Caco-2 (cell line): ENCODE results near the gene GK2. TPM values are rescaled to one million over a fixed set of nuclear protein-coding genes. Genes with fewer than 3 reads are reported as not detected.

Experiments
- BruUV-seq: library from RNA; stranded (reverse); fragments of 400-500 nt; replicated peaks from 2 replicates; lab custom pipeline; 2021; lab: Mats Ljungman, UMichigan
- CTCF ChIA-PET: fragments of 300-600 bp; sonication (Branson Sonifier 250); formaldehyde crosslinking; loops from one replicate; lab custom pipeline; 2022; ENCODE audit warnings: antibody characterized with exemption; lab: Charles Lee
- POLR2A ChIA-PET: fragments of 300-600 bp; sonication (Branson Sonifier 250); formaldehyde crosslinking; loops from one replicate; lab custom pipeline; 2022; ENCODE audit warnings: antibody characterized with exemption; lab: Charles Lee
- DNase-seq, 2 experiments: peaks; one replicate each; pipeline versions ENCODE4 v3.0.0 to v3.0.0-alpha.2; 2020 to 2022
- H3K27me3 ChIP-seq: replicated peaks from 2 replicates; pipeline ENCODE4 v1.6.0; 2011; ENCODE audit warnings: low read length; ENCODE audit not compliant: control insufficient read depth, insufficient read depth
- H3K36me3 ChIP-seq: 2 replicates; pipeline ENCODE4 v1.5.1; 2011; ENCODE audit warnings: low read length; ENCODE audit not compliant: control insufficient read depth, insufficient read depth
- H3K4me1 ChIP-seq: fragments of 250-450 bp; sonication (Bioruptor Pico); 2 replicates; pipeline ENCODE4 v1.5.1; 2020; ENCODE audit warnings: mild to moderate bottlenecking
- H3K4me3 ChIP-seq: 2 replicates; pipeline ENCODE4 v1.5.1; 2011; ENCODE audit warnings: low read depth, mild to moderate bottlenecking, control low read depth, low read length
- H3K9me3 ChIP-seq: fragments of 250-450 bp; sonication (Bioruptor Pico); 2 replicates; pipeline ENCODE4 v1.5.1; 2020; ENCODE audit warnings: mild to moderate bottlenecking, moderate library complexity
- H3K27ac Mint-ChIP-seq: one replicate; pipeline ENCODE4 v1.8.0; 2022; ENCODE audit warnings: mixed read lengths; ENCODE audit not compliant: unreplicated experiment
- H3K27me3 Mint-ChIP-seq: one replicate; pipeline ENCODE4 v1.8.0; 2022; ENCODE audit warnings: mixed read lengths; ENCODE audit not compliant: insufficient read depth, unreplicated experiment
- H3K36me3 Mint-ChIP-seq: one replicate; pipeline ENCODE4 v1.8.0; 2022; ENCODE audit warnings: mild to moderate bottlenecking, mixed read lengths; ENCODE audit not compliant: insufficient read depth, unreplicated experiment
- H3K4me1 Mint-ChIP-seq: one replicate; pipeline ENCODE4 v1.8.0; 2022; ENCODE audit warnings: low read depth, mixed read lengths; ENCODE audit not compliant: unreplicated experiment
- H3K4me3 Mint-ChIP-seq: one replicate; pipeline ENCODE4 v1.8.0; 2022; ENCODE audit warnings: mild to moderate bottlenecking, moderate library complexity, mixed read lengths; ENCODE audit not compliant: unreplicated experiment
- H3K9me3 Mint-ChIP-seq: one replicate; pipeline ENCODE4 v1.8.0; 2022; ENCODE audit warnings: mixed read lengths; ENCODE audit not compliant: unreplicated experiment
- CTCF ChIP-seq, 2 experiments: fragments of 200-600 bp in 1 of 2; IDR thresholded peaks; 1 replicate in 1 of 2; 2 replicates in 1 of 2; pipeline versions ENCODE4 v1.5.1 to v1.8.0; 2011 to 2022; ENCODE audit warnings: antibody characterized with exemption in 1 of 2, control low read depth in 1 of 2, inconsistent platforms in 1 of 2, low read depth in 1 of 2, low read length in 1 of 2, mild to moderate bottlenecking in 1 of 2, moderate library complexity in 1 of 2; ENCODE audit not compliant: insufficient read depth in 1 of 2, severe bottlenecking in 1 of 2, unreplicated experiment in 1 of 2
- intact Hi-C: fragments of 100-400 bp; cut with micrococcal nuclease; formaldehyde crosslinking; loops from one replicate; pipeline ENCODE4 v1.10.0; 2022; ENCODE audit not compliant: unreplicated experiment
- total RNA-seq: library from RNA; stranded (reverse); gene quantifications from 2 replicates; pipeline ENCODE4 v1.2.3, GENCODE V29; 2022

GK2 gene
- total RNA-seq, 1 experiment from 2014 or later = not detected

GRCh38 chr4:79404666-79405065 is 3.4 kb downstream of the GK2 start:
- Histone ChIP-seq H3K4me3 (no peak overlapping the region), H3K4me1 (no peaks in the 10 kb centered on the region), H3K36me3 (no peaks in the 10 kb centered on the region), H3K9me3 (no peaks in the 10 kb centered on the region), H3K27me3 (no peaks in the 10 kb centered on the region)
- H3K36me3 Mint-ChIP-seq = no peaks in the 10 kb centered on the region
- BruUV-seq = no TSS peak
- intact Hi-C loops = no loop called here
- H3K4me3 Mint-ChIP-seq = no peak overlapping the region
- no peak overlapping the region for H3K27ac Mint-ChIP-seq
- no peak for DNase-seq
- ChIA-PET CTCF (no interaction called here), POLR2A (no interaction called here)
- no peaks in the 10 kb centered on the region for H3K4me1 Mint-ChIP-seq
- no peak for TF ChIP-seq CTCF (IDR thresholded peaks at IDR 0.05; ENCODE audit: insufficient read depth in 1 of 2, low read depth in 1 of 2, low read length in 1 of 2, severe bottlenecking in 1 of 2, unreplicated experiment in 1 of 2)
- H3K9me3 Mint-ChIP-seq = no peaks in the 10 kb centered on the region
- H3K27me3 Mint-ChIP-seq = peaks cover 6% of the 10 kb centered on the region

- ChIA-PET CTCF (no interaction called here), POLR2A (no interaction called here)
- DNase-seq = no peak
- no peaks in the 10 kb centered on the region for H3K9me3 ChIP-seq
- H3K4me1 Mint-ChIP-seq = no peaks in the 10 kb centered on the region
- intact Hi-C loops = no loop called here
- no peaks in the 10 kb centered on the region for H3K36me3 Mint-ChIP-seq
- H3K4me3 Mint-ChIP-seq = no peak overlapping the region
- no peak for TF ChIP-seq CTCF (IDR thresholded peaks at IDR 0.05; ENCODE audit: insufficient read depth in 1 of 2, low read depth in 1 of 2, low read length in 1 of 2, severe bottlenecking in 1 of 2, unreplicated experiment in 1 of 2)
- H3K36me3 ChIP-seq = no peaks in the 10 kb centered on the region
- no peaks in the 10 kb centered on the region for H3K4me1 ChIP-seq
- no TSS peak for BruUV-seq
- H3K4me3 ChIP-seq = no peak overlapping the region
- H3K27me3 ChIP-seq = no peaks in the 10 kb centered on the region
- H3K27ac Mint-ChIP-seq = no peak overlapping the region
- peaks cover 6% of the 10 kb centered on the region for H3K27me3 Mint-ChIP-seq
- H3K9me3 Mint-ChIP-seq = no peaks in the 10 kb centered on the region
These were observed 4.7 kb downstream of the GK2 start for GRCh38 chr4:79403356-79403755.

GRCh38 chr4:79402332-79402851 is 5.6 kb downstream of the GK2 start:
- TF ChIP-seq CTCF (IDR thresholded peaks at IDR 0.05; ENCODE audit: insufficient read depth in 1 of 2, low read depth in 1 of 2, low read length in 1 of 2, severe bottlenecking in 1 of 2, unreplicated experiment in 1 of 2) = no peak
- Mint-ChIP-seq H3K9me3 (no peaks in the 10 kb centered on the region), H3K4me1 (no peaks in the 10 kb centered on the region), H3K27ac (no peak overlapping the region), H3K4me3 (no peak overlapping the region), H3K27me3 (peaks cover 6% of the 10 kb centered on the region), H3K36me3 (no peaks in the 10 kb centered on the region)
- Histone ChIP-seq H3K9me3 (no peaks in the 10 kb centered on the region), H3K4me3 (no peak overlapping the region), H3K27me3 (no peaks in the 10 kb centered on the region), H3K4me1 (no peaks in the 10 kb centered on the region), H3K36me3 (no peaks in the 10 kb centered on the region)
- intact Hi-C loops = no loop called here
- ChIA-PET POLR2A (no interaction called here), CTCF (no interaction called here)
- no peak for DNase-seq
- no TSS peak for BruUV-seq
